BJ (cell line): ENCODE measurements around the gene LINGO1. TPM values are rescaled to one million over a fixed set of nuclear protein-coding genes. Genes with fewer than 3 reads are reported as not detected.

Experiments used
- CTCF ChIA-PET: fragments of 350-600 bp; formaldehyde crosslinking; extraction: SDS; loops from one replicate; lab custom pipeline; 2021; ENCODE audit warnings: antibody characterized with exemption, inconsistent platforms; lab: Yijun Ruan, JAX
- POLR2A ChIA-PET: fragments of 300-600 bp; sonication (Branson Sonifier 250); formaldehyde crosslinking; extraction: SDS; loops from one replicate; lab custom pipeline; 2021; ENCODE audit warnings: antibody characterized with exemption; lab: Charles Lee
- DNase-seq: peaks from one replicate; pipeline ENCODE4 v3.0.0-alpha.2; 2011; ENCODE audit warnings: low read depth
- H3K27me3 ChIP-seq: 2 replicates; pipeline ENCODE4 v1.6.0; 2011; ENCODE audit warnings: low read length; ENCODE audit not compliant: control insufficient read depth, insufficient read depth
- H3K36me3 ChIP-seq: 2 replicates; pipeline ENCODE4 v1.5.1; 2011; ENCODE audit warnings: low read length; ENCODE audit not compliant: control insufficient read depth, insufficient read depth
- H3K4me3 ChIP-seq: 2 replicates; pipeline ENCODE4 v1.5.1; 2011; ENCODE audit warnings: low read depth, mild to moderate bottlenecking, control low read depth, low read length
- CTCF ChIP-seq: IDR thresholded peaks from 2 replicates; pipeline ENCODE4 v1.5.1; 2011; ENCODE audit warnings: low read depth, mild to moderate bottlenecking, control low read depth, inconsistent platforms, low read length, moderate library complexity; ENCODE audit not compliant: insufficient read depth
- polyA plus RNA-seq: library from polyadenylated mRNA; depleted of rRNA; stranded (reverse); fragments of >200 nt; gene quantifications from 2 replicates; pipeline ENCODE4 v1.2.3, GENCODE V29; 2011

LINGO1 gene
- polyA plus RNA-seq, 1 experiment: not detected

DNA sequence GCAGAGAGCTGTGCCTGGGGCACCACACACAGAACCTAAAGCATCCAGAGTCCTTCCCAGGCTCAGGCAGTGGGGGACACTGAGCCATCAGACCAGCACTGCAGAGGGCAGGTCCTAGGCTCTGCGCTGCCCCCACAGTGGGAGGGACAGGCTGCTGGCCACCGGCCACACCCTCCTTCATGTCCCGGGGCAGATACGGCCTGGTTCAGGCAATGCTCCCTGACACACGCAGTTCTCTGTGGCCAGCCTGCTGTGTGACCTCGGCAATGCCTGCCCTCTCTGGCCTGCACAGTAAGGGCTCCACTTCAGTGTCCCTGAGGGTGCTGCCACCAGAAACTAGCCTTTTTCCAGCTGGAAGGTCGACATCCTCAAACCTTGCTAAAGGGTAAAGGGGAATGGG is 12.4 kb downstream of the LINGO1 start:
- Histone ChIP-seq H3K36me3 (no peaks in the 10 kb centered on the region), H3K4me3 (no peak overlapping the region), H3K27me3 (peaks cover 2% of the 10 kb centered on the region)
- no peak for DNase-seq
- ChIA-PET POLR2A (no interaction called here), CTCF (interaction anchor here (1.4 to 2.1 kb wide), 2 partner anchors 13 to 17 kb away, joined by 4 to 8 read pairs; no protein-coding TSS in a partner anchor)
- no peak for TF ChIP-seq CTCF

- POLR2A ChIA-PET: no interaction called here
- DNase-seq: no peak
- Histone ChIP-seq H3K27me3 (peaks cover 2% of the 10 kb centered on the region), H3K4me3 (no peak overlapping the region), H3K36me3 (no peaks in the 10 kb centered on the region)
- TF ChIP-seq CTCF: no peak
- CTCF ChIA-PET: interaction anchor here (1.4 to 2.1 kb wide), 2 partner anchors 13 to 16 kb away, joined by 4 to 8 read pairs; no protein-coding TSS in a partner anchor
These were observed 12.8 kb downstream of the LINGO1 start for GRCh38 chr15:77619883-77620282.

DNA sequence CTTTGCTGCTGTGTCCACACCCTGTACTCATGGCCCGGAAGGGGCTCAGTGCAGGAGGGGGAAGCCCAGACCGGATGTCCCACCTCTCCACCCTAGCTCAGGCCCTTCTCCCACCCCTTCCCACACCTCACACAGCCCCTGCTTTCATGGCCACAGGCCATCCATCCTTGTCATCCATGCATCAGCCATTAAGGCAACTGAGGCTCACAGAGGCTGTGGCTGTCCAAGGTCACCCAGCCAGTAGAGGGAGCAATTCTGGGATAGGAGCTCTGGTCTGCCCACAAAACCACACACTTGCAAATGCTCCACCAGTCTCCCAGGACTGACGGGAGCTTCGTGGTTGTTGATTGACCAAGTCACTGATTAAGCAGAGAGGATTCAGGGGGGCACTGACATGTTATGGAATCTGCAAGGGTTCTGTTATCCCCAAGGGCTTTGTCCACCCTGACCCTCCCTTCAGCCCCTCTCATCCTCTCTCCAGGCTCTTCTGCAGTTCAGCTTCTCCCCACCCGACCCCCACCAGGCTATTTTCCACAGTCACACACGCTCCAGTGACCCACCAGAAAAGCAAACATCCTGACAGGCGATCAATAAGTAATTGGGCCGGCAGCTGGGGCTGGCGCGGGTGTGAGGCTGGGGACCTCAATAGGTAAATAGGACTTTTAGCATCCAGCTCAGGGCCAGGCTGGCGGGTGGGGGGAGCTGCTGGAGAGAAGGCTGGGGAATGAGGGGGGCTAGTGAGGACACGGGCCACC is 15.1 kb downstream of the LINGO1 start:
- Histone ChIP-seq H3K36me3 (no peaks in the 10 kb centered on the region), H3K4me3 (no peak overlapping the region), H3K27me3 (peaks cover 2% of the 10 kb centered on the region)
- ChIA-PET CTCF (interaction anchor here (0.7 to 2.7 kb wide), 10 partner anchors 9 to 204 kb away, joined by 3 to 21 read pairs (median 6); partner anchors contain the start of gene LINGO1), POLR2A (no interaction called here)
- TF ChIP-seq CTCF: peak; percentile 44; the same call in 1 of the 2 replicates
- DNase-seq: no peak

GRCh38 chr15:77616072-77616471 is 16.6 kb downstream of the LINGO1 start:
- DNase-seq: no peak
- POLR2A ChIA-PET: no interaction called here
- Histone ChIP-seq H3K36me3 (no peaks in the 10 kb centered on the region), H3K4me3 (no peak overlapping the region), H3K27me3 (peaks cover 2% of the 10 kb centered on the region)
- CTCF ChIA-PET: interaction anchor here (1.0 to 2.7 kb wide), 4 partner anchors 8 to 18 kb away, joined by 3 to 21 read pairs (median 12); partner anchors contain the start of gene LINGO1
- TF ChIP-seq CTCF: no peak

GRCh38 chr15:77615472-77615871 is 17.2 kb downstream of the LINGO1 start:
- no peak for TF ChIP-seq CTCF
- CTCF ChIA-PET: interaction anchor here (1.0 to 1.4 kb wide), 2 partner anchors 8 to 19 kb away, joined by 3 read pairs; no protein-coding TSS in a partner anchor
- POLR2A ChIA-PET: no interaction called here
- Histone ChIP-seq H3K4me3 (no peak overlapping the region), H3K27me3 (peaks cover 2% of the 10 kb centered on the region), H3K36me3 (no peaks in the 10 kb centered on the region)
- DNase-seq: no peak
